BLaER1 treated with 17β-estradiol and CSF1 and Interleukin-3, amounts not matched to agents 10 nM and 100 nM (cell line): ENCODE data around the gene LRRN4.
A peak's percentile ranks its signal among the peaks of the same experiment; 100 is the strongest.

Experiments used
- H3K27ac ChIP-seq, 11 experiments: shearing (Covaris generic); formaldehyde crosslinking; 2 replicates each; pipeline ENCODE4 v1.8.1; 2022
- H3K27me3 ChIP-seq, 11 experiments: shearing (Covaris generic); formaldehyde crosslinking; 2 replicates each; pipeline ENCODE4 v1.8.1; 2022
- H3K36me3 ChIP-seq, 11 experiments: shearing (Covaris generic); formaldehyde crosslinking; 2 replicates each; pipeline ENCODE4 v1.8.1; 2022
- H3K4me1 ChIP-seq, 10 experiments: shearing (Covaris generic); formaldehyde crosslinking; 2 replicates each; pipeline ENCODE4 v1.8.1; 2022
- H3K4me2 ChIP-seq, 11 experiments: shearing (Covaris generic); formaldehyde crosslinking; 2 replicates each; pipeline ENCODE4 v1.8.1; 2022
- H3K4me3 ChIP-seq, 10 experiments: shearing (Covaris generic); formaldehyde crosslinking; 2 replicates each; pipeline ENCODE4 v1.8.1; 2022
- H3K9ac ChIP-seq, 11 experiments: shearing (Covaris generic); formaldehyde crosslinking; 2 replicates each; pipeline ENCODE4 v1.8.1; 2022
- H3K9me3 ChIP-seq, 11 experiments: shearing (Covaris generic); formaldehyde crosslinking; replicated peaks in 1 of 11; 2 replicates each; pipeline ENCODE4 v1.8.1; 2022
- H4K20me1 ChIP-seq, 11 experiments: shearing (Covaris generic); formaldehyde crosslinking; 2 replicates each; pipeline ENCODE4 v1.8.1; 2022
- Cebpa-rat ChIP-seq, 11 experiments: shearing (Covaris generic); IDR thresholded peaks; 2 replicates each; pipeline ENCODE4 v1.8.1; 2022

The LRRN4 gene

GRCh38 chr20:6012179-6012578 lies 41.7 kb downstream of the LRRN4 start:
- Histone ChIP-seq H3K9me3 (no peaks in the 10 kb centered on the region), H3K36me3 (peaks cover 66 to 80% (median 76%) of the 10 kb centered on the region in 11 experiments), H3K9ac (no peak overlapping the region), H3K4me2 (no peak overlapping the region), H3K4me1 (peaks cover 17 to 55% (median 31%) of the 10 kb centered on the region in 10 experiments), H3K27ac (no peak overlapping the region), H3K27me3 (no peaks in the 10 kb centered on the region), H4K20me1 (peaks cover 23 to 95% (median 57%) of the 10 kb centered on the region in 11 experiments; a peak in 18 of 22 replicates), H3K4me3 (no peak overlapping the region)
- TF ChIP-seq Cebpa-rat (IDR thresholded peaks at IDR 0.05) = no peak

- TF ChIP-seq Cebpa-rat (IDR thresholded peaks at IDR 0.05) = peak in 10 of 11 experiments; percentile 85 to 95 (median 88); a peak in 20 of 22 replicates
- Histone ChIP-seq H3K4me1 (peaks cover 27 to 49% (median 36%) of the 10 kb centered on the region in 10 experiments), H4K20me1 (peaks cover 16 to 69% (median 30%) of the 10 kb centered on the region in 11 experiments; a peak in 16 of 22 replicates), H3K9ac (peak overlapping the region; percentile 94 to 99 (median 98); a peak in 21 of 22 replicates), H3K4me3 (peak overlapping the region in 9 of 10 experiments; percentile 93 to 100 (median 97); a peak in 17 of 20 replicates), H3K27ac (peak overlapping the region; percentile 82 to 97 (median 96); a peak in 21 of 22 replicates), H3K27me3 (no peaks in the 10 kb centered on the region), H3K4me2 (peak overlapping the region; percentile 80 to 96 (median 87)), H3K36me3 (peaks cover 31 to 41% (median 40%) of the 10 kb centered on the region in 11 experiments), H3K9me3 (no peaks in the 10 kb centered on the region)
Observed at GRCh38 chr20:6008254-6008653, 45.6 kb downstream of the LRRN4 start.

GRCh38 chr20:6007529-6008103 lies 46.2 kb downstream of the LRRN4 start:
- Histone ChIP-seq H4K20me1 (peaks cover 11 to 63% (median 23%) of the 10 kb centered on the region in 11 experiments; a peak in 15 of 22 replicates), H3K27ac (peak overlapping the region; percentile 82 to 97 (median 96); a peak in 21 of 22 replicates), H3K4me3 (peak overlapping the region; percentile 93 to 100 (median 98)), H3K4me2 (peak overlapping the region; percentile 80 to 96 (median 87)), H3K27me3 (no peaks in the 10 kb centered on the region), H3K36me3 (peaks cover 25 to 34% (median 34%) of the 10 kb centered on the region in 11 experiments), H3K9me3 (no peaks in the 10 kb centered on the region), H3K9ac (peak overlapping the region; percentile 94 to 99 (median 98)), H3K4me1 (peaks cover 27 to 49% (median 36%) of the 10 kb centered on the region in 10 experiments)
- no peak for TF ChIP-seq Cebpa-rat (IDR thresholded peaks at IDR 0.05)

- H3K9ac ChIP-seq = peak overlapping the region; percentile 94 to 99 (median 98)
- peak overlapping the region; percentile 80 to 96 (median 87) for H3K4me2 ChIP-seq
- peaks cover 6 to 58% (median 19%) of the 10 kb centered on the region in 11 experiments; a peak in 15 of 22 replicates for H4K20me1 ChIP-seq
- H3K36me3 ChIP-seq = peaks cover 20 to 29% (median 29%) of the 10 kb centered on the region in 11 experiments
- no peak for TF ChIP-seq Cebpa-rat (IDR thresholded peaks at IDR 0.05)
- peak overlapping the region; percentile 82 to 97 (median 96); a peak in 21 of 22 replicates for H3K27ac ChIP-seq
- H3K9me3 ChIP-seq = no peaks in the 10 kb centered on the region
- H3K4me1 ChIP-seq = peaks cover 27 to 49% (median 36%) of the 10 kb centered on the region in 10 experiments
- H3K4me3 ChIP-seq = peak overlapping the region; percentile 93 to 100 (median 98)
- no peaks in the 10 kb centered on the region for H3K27me3 ChIP-seq
Observed at GRCh38 chr20:6007094-6007528, 46.7 kb downstream of the LRRN4 start.

- H3K4me3 ChIP-seq = peak overlapping the region; percentile 93 to 100 (median 98)
- peaks cover 14 to 24% (median 23%) of the 10 kb centered on the region in 11 experiments for H3K36me3 ChIP-seq
- H3K4me2 ChIP-seq = peak overlapping the region; percentile 80 to 96 (median 87)
- H3K9ac ChIP-seq = peak overlapping the region; percentile 94 to 99 (median 98)
- TF ChIP-seq Cebpa-rat (IDR thresholded peaks at IDR 0.05) = no peak
- no peaks in the 10 kb centered on the region for H3K27me3 ChIP-seq
- peak overlapping the region; percentile 82 to 97 (median 96) for H3K27ac ChIP-seq
- H3K4me1 ChIP-seq = peaks cover 27 to 51% (median 36%) of the 10 kb centered on the region in 10 experiments
- peaks cover under 1 to 52% (median 16%) of the 10 kb centered on the region in 11 experiments; a peak in 12 of 22 replicates for H4K20me1 ChIP-seq
- no peaks in the 10 kb centered on the region for H3K9me3 ChIP-seq
Observed at GRCh38 chr20:6006603-6006949, 47.3 kb downstream of the LRRN4 start.

- no peak overlapping the region for H3K27ac ChIP-seq
- H3K36me3 ChIP-seq = peaks cover 0 to 26% (median 18%) of the 10 kb centered on the region in 11 experiments; a peak in 15 of 22 replicates
- no peak for TF ChIP-seq Cebpa-rat (IDR thresholded peaks at IDR 0.05)
- H4K20me1 ChIP-seq = 0 out of 22 replicates have a peak, but pooled peaks cover 0 to 3% (median 0%) of the 10 kb centered on the region in 11 experiments
- H3K4me1 ChIP-seq = peaks cover 9 to 51% (median 25%) of the 10 kb centered on the region in 10 experiments
- H3K9me3 ChIP-seq = no peaks in the 10 kb centered on the region
- no peak overlapping the region for H3K4me3 ChIP-seq
- H3K9ac ChIP-seq = peak overlapping the region in 1 of 11 experiments; percentile 24; a peak in 1 of 22 replicates
- no peaks in the 10 kb centered on the region for H3K27me3 ChIP-seq
- H3K4me2 ChIP-seq = peak overlapping the region in 6 of 11 experiments; percentile 23 to 77 (median 55); a peak in 9 of 22 replicates
Observed at GRCh38 chr20:6000871-6001270, 53.0 kb downstream of the LRRN4 start.

GRCh38 chr20:5999783-6000182 lies 54.1 kb downstream of the LRRN4 start:
- 0 out of 22 replicates have a peak, but pooled peaks cover 0 to 3% (median 0%) of the 10 kb centered on the region in 11 experiments for H4K20me1 ChIP-seq
- peaks cover 6 to 49% (median 22%) of the 10 kb centered on the region in 10 experiments for H3K4me1 ChIP-seq
- no peaks in the 10 kb centered on the region for H3K9me3 ChIP-seq
- peak overlapping the region in 2 of 11 experiments; percentile 23 to 77; a peak in 2 of 22 replicates for H3K4me2 ChIP-seq
- no peak overlapping the region for H3K9ac ChIP-seq
- no peaks in the 10 kb centered on the region for H3K27me3 ChIP-seq
- TF ChIP-seq Cebpa-rat (IDR thresholded peaks at IDR 0.05) = no peak
- H3K27ac ChIP-seq = no peak overlapping the region
- peaks cover 0 to 37% (median 28%) of the 10 kb centered on the region in 11 experiments; a peak in 18 of 22 replicates for H3K36me3 ChIP-seq
- H3K4me3 ChIP-seq = no peak overlapping the region

GRCh38 chr20:5996765-5997164 lies 57.1 kb downstream of the LRRN4 start:
- H4K20me1 ChIP-seq = 0 out of 22 replicates have a peak, but pooled peaks cover 0 to 4% (median 0%) of the 10 kb centered on the region in 11 experiments
- peak overlapping the region in 1 of 11 experiments; percentile 53; a peak in 1 of 22 replicates for H3K9ac ChIP-seq
- H3K9me3 ChIP-seq = no peaks in the 10 kb centered on the region
- peaks cover 6 to 42% (median 19%) of the 10 kb centered on the region in 10 experiments for H3K4me1 ChIP-seq
- peak overlapping the region in 10 of 11 experiments; percentile 1 to 68 (median 51); a peak in 19 of 22 replicates for H3K4me2 ChIP-seq
- H3K27ac ChIP-seq = peak overlapping the region in 7 of 11 experiments; percentile 12 to 71 (median 45); a peak in 6 of 22 replicates
- TF ChIP-seq Cebpa-rat (IDR thresholded peaks at IDR 0.05) = peak in 9 of 11 experiments; percentile 19 to 97 (median 46); a peak in 10 of 22 replicates
- no peaks in the 10 kb centered on the region for H3K27me3 ChIP-seq
- peaks cover 5 to 67% (median 52%) of the 10 kb centered on the region in 11 experiments; a peak in 21 of 22 replicates for H3K36me3 ChIP-seq
- no peak overlapping the region for H3K4me3 ChIP-seq
